SU-DHL-6 (cell line): ENCODE measurements around the gene BAHCC1.

Experiments used
- H2AFZ ChIP-seq: fragments of 200-600 bp; sonication (generic); 2 replicates; pipeline ENCODE4 v1.6.1; 2014; ENCODE audit warnings: low read depth, mild to moderate bottlenecking, moderate library complexity, mixed read lengths, antibody characterized with exemption, low read length; ENCODE audit not compliant: severe bottlenecking
- H3F3A ChIP-seq: fragments of 200-600 bp; shearing (Covaris generic); 2 replicates; pipeline ENCODE4 v1.6.0; 2016; ENCODE audit warnings: antibody characterized with exemption, mild to moderate bottlenecking; ENCODE audit not compliant: insufficient read depth
- H3K27ac ChIP-seq: fragments of 200-600 bp; sonication (generic); 2 replicates; pipeline ENCODE4 v1.5.1; 2016; ENCODE audit warnings: low read depth, mild to moderate bottlenecking, low read length, moderate library complexity, mixed read lengths
- H3K27me3 ChIP-seq: fragments of 200-600 bp; sonication (generic), shearing (Covaris generic); 2 replicates; pipeline ENCODE4 v1.6.0; 2014; ENCODE audit warnings: mild to moderate bottlenecking, low read length
- H3K36me3 ChIP-seq: fragments of 200-600 bp; sonication (generic); 2 replicates; pipeline ENCODE4 v1.6.1; 2014; ENCODE audit warnings: mild to moderate bottlenecking, low read length, mixed read lengths
- H3K4me2 ChIP-seq: fragments of 300-600, 200-600 bp; shearing (Covaris generic), sonication (generic); 2 replicates; pipeline ENCODE4 v1.6.0; 2014; ENCODE audit warnings: low read length, low read depth, mild to moderate bottlenecking; ENCODE audit not compliant: poor library complexity, severe bottlenecking
- H3K4me3 ChIP-seq: fragments of 200-600 bp; sonication (generic); 2 replicates; pipeline ENCODE4 v1.5.1; 2014; ENCODE audit warnings: antibody characterized with exemption, low read length, mild to moderate bottlenecking, mixed read lengths; ENCODE audit not compliant: insufficient read depth, poor library complexity, severe bottlenecking
- H3K79me2 ChIP-seq: fragments of 200-600 bp; sonication (generic); 2 replicates; pipeline ENCODE4 v1.6.1; 2014; ENCODE audit warnings: mild to moderate bottlenecking, low read length, moderate library complexity; ENCODE audit not compliant: insufficient read depth
- H3K9ac ChIP-seq: fragments of 200-600 bp; sonication (generic); 2 replicates; pipeline ENCODE4 v1.7.0; 2014; ENCODE audit warnings: mild to moderate bottlenecking, low read length
- H3K9me2 ChIP-seq: fragments of 200-600 bp; sonication (generic); replicated peaks from 2 replicates; pipeline ENCODE4 v1.6.1; 2014; ENCODE audit warnings: low read length; ENCODE audit not compliant: insufficient read depth
- H3K9me3 ChIP-seq: fragments of 200-600 bp; sonication (generic); 2 replicates; pipeline ENCODE4 v1.6.1; 2014; ENCODE audit warnings: low read length, mixed read lengths; ENCODE audit not compliant: insufficient read depth
- H4K20me1 ChIP-seq: fragments of 200-600 bp; sonication (generic); 2 replicates; pipeline ENCODE4 v1.6.1; 2014; ENCODE audit warnings: low read depth, mild to moderate bottlenecking, antibody characterized with exemption, low read length, moderate library complexity, mixed read lengths
- EZH2phosphoT487 ChIP-seq: fragments of 200-600 bp; sonication (generic), shearing (Covaris generic); conservative IDR thresholded peaks from 2 replicates; pipeline ENCODE4 v1.6.1; 2018; ENCODE audit warnings: mild to moderate bottlenecking, antibody characterized with exemption, low read length, moderate library complexity, mixed read lengths
- TF ChIP-seq, protein P1 (sequence below): fragments of 200-600 bp; sonication (generic); IDR thresholded peaks from one replicate; pipeline ENCODE4 v1.5.1; 2017; ENCODE audit warnings: antibody characterized with exemption, mild to moderate bottlenecking, low read length, moderate library complexity; ENCODE audit not compliant: insufficient read depth, poor library complexity, severe bottlenecking

The BAHCC1 gene

DNA sequence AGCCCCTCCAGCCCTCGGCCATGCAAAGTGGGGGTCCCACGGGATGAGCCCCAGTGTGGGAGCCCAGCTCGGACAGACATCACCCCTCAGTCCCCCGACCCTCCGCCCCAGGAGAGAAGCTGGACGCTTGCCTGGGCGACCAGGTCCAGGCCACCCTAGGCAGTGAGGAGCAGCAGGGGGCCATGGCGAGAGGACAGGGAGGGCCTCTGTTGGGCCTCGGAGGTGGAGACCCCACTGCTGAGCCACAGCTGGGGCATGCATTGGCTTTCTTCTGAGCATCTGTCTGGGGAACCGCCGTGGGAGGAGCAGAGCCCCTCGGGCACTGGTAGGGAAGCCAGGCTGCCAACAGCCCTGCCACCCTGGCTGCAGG lies 104.3 kb downstream of the BAHCC1 start:
- Histone ChIP-seq H3K27ac (no peak overlapping the region), H3F3A (no peaks in the 10 kb centered on the region), H3K4me3 (no peak overlapping the region), H3K9me2 (no peaks in the 10 kb centered on the region), H3K9ac (no peak overlapping the region), H2AFZ (no peak overlapping the region), H4K20me1 (no peaks in the 10 kb centered on the region), H3K36me3 (no peaks in the 10 kb centered on the region), H3K27me3 (no peaks in the 10 kb centered on the region), H3K9me3 (no peaks in the 10 kb centered on the region), H3K79me2 (no peaks in the 10 kb centered on the region), H3K4me2 (no peak overlapping the region)
- TF ChIP-seq, protein P1, sequence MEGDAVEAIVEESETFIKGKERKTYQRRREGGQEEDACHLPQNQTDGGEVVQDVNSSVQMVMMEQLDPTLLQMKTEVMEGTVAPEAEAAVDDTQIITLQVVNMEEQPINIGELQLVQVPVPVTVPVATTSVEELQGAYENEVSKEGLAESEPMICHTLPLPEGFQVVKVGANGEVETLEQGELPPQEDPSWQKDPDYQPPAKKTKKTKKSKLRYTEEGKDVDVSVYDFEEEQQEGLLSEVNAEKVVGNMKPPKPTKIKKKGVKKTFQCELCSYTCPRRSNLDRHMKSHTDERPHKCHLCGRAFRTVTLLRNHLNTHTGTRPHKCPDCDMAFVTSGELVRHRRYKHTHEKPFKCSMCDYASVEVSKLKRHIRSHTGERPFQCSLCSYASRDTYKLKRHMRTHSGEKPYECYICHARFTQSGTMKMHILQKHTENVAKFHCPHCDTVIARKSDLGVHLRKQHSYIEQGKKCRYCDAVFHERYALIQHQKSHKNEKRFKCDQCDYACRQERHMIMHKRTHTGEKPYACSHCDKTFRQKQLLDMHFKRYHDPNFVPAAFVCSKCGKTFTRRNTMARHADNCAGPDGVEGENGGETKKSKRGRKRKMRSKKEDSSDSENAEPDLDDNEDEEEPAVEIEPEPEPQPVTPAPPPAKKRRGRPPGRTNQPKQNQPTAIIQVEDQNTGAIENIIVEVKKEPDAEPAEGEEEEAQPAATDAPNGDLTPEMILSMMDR: no peak
- no peak for TF ChIP-seq EZH2phosphoT487

DNA sequence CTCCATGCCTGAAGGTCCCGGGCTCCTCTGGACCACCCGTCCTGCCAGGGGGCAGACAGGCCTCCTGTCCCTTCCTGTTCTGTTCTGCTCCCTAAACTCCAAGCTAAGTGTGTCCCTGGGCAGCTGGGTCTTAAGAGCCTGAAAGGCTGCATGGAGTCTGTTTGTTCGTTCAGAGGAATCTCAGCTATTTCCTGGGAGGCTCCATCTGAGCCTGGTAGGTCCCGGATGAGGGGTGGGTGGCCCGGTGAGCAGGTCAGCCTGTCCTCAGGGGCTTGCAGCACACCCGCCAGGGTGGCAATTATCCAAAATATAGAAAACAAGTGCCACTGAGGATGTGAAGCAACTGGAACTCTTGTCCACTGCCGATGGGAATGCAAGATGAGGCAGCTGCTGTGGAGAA lies 104.8 kb downstream of the BAHCC1 start:
- Histone ChIP-seq H3K4me2 (no peak overlapping the region), H3K9ac (no peak overlapping the region), H3K9me3 (no peaks in the 10 kb centered on the region), H3K9me2 (no peaks in the 10 kb centered on the region), H3K27ac (no peak overlapping the region), H2AFZ (no peak overlapping the region), H3K79me2 (no peaks in the 10 kb centered on the region), H3K36me3 (no peaks in the 10 kb centered on the region), H4K20me1 (no peaks in the 10 kb centered on the region), H3K27me3 (no peaks in the 10 kb centered on the region), H3K4me3 (no peak overlapping the region), H3F3A (no peaks in the 10 kb centered on the region)
- TF ChIP-seq, protein P1: no peak
- no peak for TF ChIP-seq EZH2phosphoT487

DNA sequence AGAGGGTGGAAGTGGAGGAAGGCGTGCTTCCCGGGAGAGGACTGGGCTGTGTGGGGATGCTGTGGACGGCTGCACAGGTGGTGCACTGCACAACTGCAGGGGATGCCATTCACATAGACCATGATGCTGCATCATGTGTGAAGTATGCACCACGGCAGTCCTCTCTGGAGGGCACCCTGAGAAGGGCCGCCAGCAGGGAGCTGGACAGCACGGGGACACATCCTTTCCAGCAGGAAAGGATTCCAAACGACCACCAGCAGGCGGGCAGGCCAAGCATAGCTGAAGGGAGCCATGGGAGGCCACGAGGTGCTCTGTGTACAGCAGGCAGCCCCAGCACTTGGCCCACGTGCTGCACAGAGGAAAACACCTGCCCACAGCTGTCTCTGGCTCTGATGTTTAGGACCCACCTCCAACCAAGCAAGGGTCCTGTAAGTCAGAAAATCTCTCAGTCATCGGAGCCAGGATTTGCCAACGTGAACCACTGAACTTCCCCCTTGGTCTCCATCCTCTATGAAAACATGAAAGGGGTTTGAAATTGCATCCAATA lies 107.3 kb downstream of the BAHCC1 start:
- Histone ChIP-seq H3K27me3 (no peaks in the 10 kb centered on the region), H3K36me3 (no peaks in the 10 kb centered on the region), H3K4me2 (no peak overlapping the region), H4K20me1 (no peaks in the 10 kb centered on the region), H3K9me2 (no peaks in the 10 kb centered on the region), H3K27ac (no peak overlapping the region), H2AFZ (no peak overlapping the region), H3F3A (peaks cover 4% of the 10 kb centered on the region), H3K9me3 (no peaks in the 10 kb centered on the region), H3K9ac (no peak overlapping the region), H3K4me3 (no peak overlapping the region), H3K79me2 (no peaks in the 10 kb centered on the region)
- TF ChIP-seq EZH2phosphoT487: no peak

DNA sequence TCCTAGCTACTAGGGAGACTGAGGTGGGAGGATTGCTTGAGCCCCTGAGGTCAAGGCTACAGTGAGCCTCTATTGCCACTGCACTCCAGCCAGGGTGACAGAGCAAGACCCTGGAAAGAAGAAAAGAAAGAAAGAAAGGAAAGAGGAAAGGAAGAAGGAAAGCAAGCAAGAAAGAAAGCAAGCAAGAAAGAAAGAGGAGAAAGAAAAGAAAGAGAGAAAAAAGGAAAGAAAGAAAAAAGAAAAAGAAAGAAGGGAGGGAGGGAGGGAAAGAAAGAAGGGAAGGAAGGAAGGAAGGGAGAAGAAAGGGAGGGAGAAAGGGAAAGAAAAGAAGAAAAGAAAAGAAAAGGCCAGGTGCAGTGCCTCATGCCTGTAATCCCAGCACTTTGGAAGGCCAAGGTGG lies 108.4 kb downstream of the BAHCC1 start:
- Histone ChIP-seq H3K9ac (no peak overlapping the region), H3K9me2 (no peaks in the 10 kb centered on the region), H3K4me3 (no peak overlapping the region), H2AFZ (no peak overlapping the region), H4K20me1 (no peaks in the 10 kb centered on the region), H3K27me3 (no peaks in the 10 kb centered on the region), H3F3A (peaks cover 15% of the 10 kb centered on the region), H3K9me3 (no peaks in the 10 kb centered on the region), H3K36me3 (no peaks in the 10 kb centered on the region), H3K4me2 (no peak overlapping the region), H3K79me2 (no peaks in the 10 kb centered on the region), H3K27ac (no peak overlapping the region)
- no peak for TF ChIP-seq EZH2phosphoT487
- TF ChIP-seq, protein P1: no peak
